HG02642 (cell line): ENCODE results near the gene RTN4.
"Not testable (repeated sequence)": the region's sequence is repeated elsewhere in the genome, so short reads cannot be mapped to it uniquely, and the experiment has no call there.

Experiments used
- ATAC-seq: cut with Tn5 transposase; IDR thresholded peaks from one replicate; pipeline ENCODE4 v1.9.1; 2021; ENCODE audit warnings: mild to moderate bottlenecking; ENCODE audit not compliant: unreplicated experiment, poor library complexity

Gene RTN4, protein sequence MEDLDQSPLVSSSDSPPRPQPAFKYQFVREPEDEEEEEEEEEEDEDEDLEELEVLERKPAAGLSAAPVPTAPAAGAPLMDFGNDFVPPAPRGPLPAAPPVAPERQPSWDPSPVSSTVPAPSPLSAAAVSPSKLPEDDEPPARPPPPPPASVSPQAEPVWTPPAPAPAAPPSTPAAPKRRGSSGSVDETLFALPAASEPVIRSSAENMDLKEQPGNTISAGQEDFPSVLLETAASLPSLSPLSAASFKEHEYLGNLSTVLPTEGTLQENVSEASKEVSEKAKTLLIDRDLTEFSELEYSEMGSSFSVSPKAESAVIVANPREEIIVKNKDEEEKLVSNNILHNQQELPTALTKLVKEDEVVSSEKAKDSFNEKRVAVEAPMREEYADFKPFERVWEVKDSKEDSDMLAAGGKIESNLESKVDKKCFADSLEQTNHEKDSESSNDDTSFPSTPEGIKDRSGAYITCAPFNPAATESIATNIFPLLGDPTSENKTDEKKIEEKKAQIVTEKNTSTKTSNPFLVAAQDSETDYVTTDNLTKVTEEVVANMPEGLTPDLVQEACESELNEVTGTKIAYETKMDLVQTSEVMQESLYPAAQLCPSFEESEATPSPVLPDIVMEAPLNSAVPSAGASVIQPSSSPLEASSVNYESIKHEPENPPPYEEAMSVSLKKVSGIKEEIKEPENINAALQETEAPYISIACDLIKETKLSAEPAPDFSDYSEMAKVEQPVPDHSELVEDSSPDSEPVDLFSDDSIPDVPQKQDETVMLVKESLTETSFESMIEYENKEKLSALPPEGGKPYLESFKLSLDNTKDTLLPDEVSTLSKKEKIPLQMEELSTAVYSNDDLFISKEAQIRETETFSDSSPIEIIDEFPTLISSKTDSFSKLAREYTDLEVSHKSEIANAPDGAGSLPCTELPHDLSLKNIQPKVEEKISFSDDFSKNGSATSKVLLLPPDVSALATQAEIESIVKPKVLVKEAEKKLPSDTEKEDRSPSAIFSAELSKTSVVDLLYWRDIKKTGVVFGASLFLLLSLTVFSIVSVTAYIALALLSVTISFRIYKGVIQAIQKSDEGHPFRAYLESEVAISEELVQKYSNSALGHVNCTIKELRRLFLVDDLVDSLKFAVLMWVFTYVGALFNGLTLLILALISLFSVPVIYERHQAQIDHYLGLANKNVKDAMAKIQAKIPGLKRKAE

DNA sequence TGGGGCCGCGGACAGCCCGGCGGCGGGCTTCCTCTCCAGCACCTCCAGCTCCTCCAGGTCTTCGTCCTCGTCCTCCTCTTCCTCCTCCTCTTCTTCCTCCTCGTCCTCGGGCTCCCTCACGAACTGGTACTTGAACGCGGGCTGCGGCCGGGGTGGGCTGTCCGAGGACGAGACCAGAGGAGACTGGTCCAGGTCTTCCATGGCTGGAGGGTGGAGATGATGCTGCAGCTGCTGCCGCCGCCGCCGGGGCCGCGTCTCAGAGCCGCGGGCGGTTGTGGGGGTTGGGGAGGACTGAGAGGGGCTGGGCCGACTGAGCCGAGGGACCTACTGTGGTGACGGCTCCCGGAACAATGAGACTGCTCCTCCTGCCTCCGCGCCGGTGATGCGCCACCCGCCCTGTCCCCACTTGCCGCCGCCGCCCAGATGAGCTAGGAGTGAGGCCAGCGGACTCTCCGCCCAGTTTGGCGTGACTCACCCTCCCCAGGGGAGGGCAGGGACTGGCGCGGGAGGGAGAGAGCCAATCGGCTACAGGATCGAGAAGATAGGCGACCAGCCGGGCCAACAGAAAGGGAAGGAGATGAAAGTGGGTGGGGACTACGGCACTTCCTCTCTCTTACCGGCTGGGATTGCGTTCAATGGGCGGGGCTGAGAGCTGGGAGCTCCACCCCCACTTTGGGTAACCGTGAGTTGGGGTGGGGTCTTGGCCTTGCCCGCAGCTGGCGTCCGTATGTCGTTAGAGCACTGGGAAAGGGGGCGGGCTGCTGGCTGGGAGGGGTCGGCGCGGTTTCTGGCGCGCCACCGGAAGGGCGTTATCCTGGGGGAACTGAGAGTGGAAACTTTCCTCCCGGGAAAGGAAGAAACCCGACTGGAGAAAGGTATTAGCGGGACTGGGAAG lies at the start of gene RTN4:
Gene RTN4 (minus strand): TSS at position 352 of the 895 bp plus-strand sequence. CDS start 151 bp downstream, at position 201.
- peak; percentile 90 for ATAC-seq

DNA sequence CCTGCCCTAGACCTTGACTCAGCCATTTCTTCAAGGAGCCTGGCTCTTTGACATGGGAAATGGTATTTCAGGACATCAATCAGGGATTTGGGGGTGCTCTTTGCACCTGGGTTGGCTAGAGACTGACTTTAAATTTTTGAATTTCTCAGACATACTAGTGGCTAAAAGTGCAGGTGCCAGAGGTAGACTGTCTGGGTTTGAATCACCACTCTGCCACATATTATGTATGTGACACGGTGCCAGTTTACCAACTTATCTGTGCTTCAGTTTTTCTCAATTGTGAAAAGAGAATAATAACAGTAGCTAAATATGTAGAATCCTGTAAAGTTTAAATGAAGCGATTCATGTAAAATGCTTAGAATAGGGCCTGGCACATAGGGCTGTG lies 49.2 kb upstream of the RTN4 start:
- ATAC-seq = no peak

DNA sequence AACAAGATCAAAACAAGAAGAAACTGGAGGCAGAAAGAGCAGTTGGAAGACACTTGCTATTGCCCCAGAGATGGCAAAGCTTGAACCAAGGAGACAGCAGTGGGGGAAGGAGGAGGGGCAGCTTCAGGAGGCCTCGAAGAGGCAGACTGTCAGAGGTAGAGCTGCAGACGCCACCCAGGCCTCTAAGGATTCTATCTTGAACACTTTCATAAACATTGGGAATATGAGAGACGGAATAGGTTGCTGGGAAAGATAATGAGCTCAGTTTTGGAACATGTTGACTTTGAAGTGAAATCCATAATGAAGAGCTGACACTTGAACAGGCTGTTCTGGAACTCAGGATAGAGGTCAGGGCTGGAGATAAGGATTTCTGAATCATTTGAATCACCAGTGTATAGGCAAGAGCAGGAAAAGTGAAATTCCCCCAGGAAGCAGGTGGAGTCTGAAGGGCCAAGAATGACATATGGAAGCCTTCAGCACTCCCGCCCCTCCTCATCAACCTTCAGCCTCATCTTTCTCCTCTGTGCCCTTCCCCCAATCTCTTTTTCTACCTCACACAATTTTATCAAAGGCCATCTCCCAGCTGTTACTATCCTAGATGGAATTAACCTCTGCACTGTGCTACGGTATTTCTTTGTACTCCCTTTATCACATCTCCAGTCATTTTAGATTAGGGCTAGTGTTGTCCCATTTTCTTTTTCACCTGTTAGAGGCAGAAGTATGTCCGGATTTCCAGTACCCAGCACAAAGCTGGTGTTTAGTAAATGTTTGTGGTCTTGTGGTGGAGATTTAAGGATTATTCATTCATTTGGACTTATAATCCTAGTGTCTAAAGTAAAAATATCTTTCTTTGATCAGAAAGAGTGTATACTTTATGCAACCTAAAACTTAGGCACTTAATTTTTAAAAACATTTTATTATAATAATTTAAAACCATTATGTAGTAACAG lies 47.5 kb upstream of the RTN4 start:
- ATAC-seq = no peak

DNA sequence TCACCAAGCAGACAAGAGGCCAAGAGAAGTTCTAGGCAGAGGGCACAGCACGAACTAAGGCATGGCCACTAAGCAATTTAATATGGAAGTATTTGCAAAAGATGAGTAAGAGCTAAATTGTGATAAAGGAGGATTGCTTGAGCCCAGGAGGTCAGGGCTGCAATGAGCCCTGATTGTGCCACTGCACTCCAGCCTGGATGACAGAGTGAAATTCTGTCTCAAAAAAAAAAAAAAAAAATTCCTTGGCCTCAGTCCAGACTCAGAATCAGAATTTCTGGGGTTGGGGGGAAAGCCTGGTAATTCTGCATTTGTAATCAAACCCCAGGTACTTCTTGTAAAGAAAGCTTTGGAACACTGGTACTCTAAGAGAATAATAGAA lies 46.8 kb upstream of the RTN4 start:
- ATAC-seq = no peak

DNA sequence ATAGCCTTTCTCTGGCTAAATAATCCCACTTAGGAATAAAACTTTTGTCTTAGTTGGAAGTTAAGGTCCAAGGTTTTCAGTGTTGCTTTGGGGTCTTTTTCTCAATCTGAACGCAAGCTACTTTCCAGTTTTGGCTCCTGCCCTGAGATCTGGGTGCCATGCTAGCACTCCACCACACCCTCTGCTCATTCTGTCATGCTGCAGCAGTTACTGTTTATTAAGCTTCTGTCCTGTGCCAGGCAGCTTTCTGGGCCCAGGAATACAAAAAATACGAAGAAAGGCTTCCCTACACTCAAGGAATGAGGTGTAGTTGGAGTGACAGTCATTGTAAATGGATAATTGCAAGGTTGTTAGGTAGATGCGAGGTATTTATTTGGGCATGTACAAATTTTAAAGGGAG lies 46.3 kb upstream of the RTN4 start:
- ATAC-seq = no peak

DNA sequence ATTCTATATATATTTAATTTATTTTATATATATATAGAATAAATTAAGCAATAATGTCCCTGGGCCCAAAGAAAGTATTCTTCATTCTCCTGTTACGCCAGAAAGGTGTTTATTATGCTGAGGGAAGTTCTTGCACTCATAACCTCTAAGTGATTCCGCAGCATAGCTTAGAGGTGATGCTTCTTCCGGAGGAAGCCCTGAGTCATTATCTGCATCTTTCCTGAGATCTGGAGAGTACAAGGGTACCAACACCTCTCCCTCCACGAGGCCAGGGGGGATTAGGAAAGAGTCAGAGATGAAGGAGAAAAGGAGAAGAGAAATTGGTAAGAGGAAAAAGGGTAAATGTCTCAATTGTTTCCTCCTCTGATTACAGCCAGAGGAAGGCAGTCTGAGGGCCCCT lies 43.1 kb upstream of the RTN4 start:
- no peak for ATAC-seq

DNA sequence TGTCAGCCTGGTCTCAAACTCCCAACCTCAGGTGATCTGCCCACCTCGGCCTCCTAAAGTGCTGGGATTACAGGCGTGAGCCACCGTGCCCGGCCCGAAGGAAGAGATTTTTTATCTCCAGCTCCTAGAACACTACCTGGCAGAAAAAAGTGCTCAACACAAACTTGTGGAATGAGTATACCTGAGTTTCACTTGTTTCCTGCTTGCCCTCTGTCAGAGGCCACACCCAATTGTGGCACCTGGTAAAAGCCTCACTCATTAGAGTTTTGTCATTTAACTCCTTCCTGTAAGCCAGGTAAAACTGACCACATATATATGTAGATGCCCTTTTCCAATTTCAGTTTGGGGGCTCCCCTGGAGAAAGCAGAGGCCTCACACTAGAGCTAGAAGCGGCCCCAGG lies 42.2 kb upstream of the RTN4 start:
- no peak for ATAC-seq

DNA sequence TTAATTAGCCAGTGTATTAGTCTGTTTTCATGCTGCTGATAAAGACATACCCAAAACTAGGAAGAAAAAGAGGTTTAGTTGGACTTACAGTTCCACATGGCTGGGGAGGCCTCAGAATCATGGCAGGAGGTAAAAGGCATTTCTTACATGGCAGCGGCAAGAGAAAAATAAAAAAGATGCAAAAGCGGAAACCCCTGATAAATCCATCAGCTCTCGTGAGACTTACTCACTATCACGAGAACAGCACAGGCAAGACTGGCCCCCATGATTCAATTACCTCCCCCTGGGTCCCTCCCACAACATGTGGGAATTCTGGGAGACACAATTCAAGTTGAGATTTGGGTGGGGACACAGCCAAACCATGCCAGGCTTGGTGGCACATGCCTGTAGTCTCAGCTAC lies 41.4 kb upstream of the RTN4 start:
- ATAC-seq = not testable (repeated sequence)

DNA sequence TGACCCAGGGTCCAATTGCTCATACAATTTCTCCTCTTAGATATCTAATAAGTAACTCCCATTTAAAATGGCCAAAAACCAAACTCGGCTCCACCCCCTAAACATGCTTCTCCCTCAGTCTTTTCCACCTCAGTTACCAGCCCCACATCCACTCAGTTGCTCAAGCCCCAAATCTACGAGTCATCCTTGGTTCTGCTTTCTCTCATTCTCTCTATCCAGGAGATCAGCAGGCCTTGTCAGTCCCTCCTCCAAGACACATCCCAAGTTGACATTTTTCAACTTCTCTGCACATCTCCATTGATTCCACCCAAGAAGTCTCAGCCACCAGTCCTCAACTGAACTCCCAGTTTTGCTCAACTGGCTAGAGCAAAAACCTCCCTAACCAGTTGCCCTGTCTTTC lies 40.5 kb upstream of the RTN4 start:
- no peak for ATAC-seq

DNA sequence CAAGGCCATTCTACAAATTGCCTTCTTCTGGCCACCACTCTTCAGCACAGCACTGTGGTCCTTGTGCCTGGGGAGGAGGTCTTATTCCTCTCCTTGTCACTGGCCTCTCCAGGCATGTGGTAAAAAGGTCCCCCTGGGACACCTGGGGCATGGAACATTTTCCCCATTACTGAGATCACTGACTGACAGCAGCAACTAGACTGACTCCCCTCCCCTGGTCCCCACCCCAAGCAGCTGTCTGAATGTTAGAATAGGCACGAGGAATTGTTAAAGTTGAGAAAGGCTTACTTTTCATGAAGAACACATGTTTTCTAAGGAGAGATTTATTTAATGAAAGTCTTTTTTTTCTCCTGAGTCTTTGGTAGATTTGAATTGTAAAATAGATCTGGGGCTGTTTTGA lies 39.5 kb upstream of the RTN4 start:
- ATAC-seq = no peak

DNA sequence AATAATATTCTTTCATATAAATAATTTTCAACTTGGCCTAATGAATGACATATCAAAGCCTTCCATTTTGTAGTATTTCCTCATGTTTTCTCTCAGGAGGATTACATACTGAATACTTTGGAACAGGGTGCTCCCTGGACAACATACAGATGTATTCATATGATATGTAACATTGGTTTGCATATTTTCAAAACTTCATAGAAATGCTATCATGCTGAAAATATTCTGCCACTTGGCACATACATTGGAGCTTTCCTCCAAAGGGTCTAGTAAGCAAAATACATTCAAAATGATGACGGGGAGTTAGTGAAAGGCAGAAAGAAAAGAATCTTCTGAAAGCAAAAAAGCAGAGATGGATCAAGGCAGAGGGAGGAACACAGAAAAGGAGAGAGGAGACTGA lies 38.1 kb upstream of the RTN4 start:
- no peak for ATAC-seq

DNA sequence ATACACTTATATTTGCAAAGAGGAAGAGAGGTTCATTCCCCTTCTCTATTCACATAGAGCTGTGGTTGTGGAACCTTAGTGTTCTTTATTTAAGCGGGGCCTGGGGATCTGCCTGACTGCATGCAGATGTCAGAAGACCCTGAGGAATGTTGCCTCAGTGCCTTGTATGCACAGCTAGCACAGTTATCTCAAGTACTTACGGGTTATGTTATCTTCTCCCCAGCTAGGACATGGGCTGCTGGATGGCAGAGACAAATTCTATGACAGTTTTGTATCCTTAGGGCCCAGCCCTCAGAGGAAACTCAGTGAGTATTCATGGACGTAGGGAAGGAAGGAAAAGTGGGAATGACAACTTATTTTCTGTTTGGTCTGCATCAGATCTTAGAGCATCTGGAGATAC lies 37.7 kb upstream of the RTN4 start:
- ATAC-seq = no peak

DNA sequence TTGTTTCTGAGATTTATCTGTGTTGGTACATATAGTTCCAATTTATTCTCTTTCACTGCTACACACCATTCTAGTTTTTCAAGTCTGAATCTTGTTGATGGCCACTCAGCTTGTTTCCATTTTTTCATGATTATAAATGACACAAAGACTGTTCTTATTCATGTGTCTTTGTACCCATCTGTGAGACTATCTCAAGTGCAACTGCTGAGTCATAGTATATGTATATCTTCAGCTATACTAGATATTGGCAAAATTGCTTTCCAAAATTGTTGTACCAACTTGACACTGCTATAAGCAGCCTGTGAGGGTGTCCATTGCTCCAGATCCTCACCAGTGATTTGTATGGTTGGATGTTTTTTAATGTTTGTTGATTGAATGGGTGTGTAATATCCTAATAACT lies 37.2 kb upstream of the RTN4 start:
- no peak for ATAC-seq

DNA sequence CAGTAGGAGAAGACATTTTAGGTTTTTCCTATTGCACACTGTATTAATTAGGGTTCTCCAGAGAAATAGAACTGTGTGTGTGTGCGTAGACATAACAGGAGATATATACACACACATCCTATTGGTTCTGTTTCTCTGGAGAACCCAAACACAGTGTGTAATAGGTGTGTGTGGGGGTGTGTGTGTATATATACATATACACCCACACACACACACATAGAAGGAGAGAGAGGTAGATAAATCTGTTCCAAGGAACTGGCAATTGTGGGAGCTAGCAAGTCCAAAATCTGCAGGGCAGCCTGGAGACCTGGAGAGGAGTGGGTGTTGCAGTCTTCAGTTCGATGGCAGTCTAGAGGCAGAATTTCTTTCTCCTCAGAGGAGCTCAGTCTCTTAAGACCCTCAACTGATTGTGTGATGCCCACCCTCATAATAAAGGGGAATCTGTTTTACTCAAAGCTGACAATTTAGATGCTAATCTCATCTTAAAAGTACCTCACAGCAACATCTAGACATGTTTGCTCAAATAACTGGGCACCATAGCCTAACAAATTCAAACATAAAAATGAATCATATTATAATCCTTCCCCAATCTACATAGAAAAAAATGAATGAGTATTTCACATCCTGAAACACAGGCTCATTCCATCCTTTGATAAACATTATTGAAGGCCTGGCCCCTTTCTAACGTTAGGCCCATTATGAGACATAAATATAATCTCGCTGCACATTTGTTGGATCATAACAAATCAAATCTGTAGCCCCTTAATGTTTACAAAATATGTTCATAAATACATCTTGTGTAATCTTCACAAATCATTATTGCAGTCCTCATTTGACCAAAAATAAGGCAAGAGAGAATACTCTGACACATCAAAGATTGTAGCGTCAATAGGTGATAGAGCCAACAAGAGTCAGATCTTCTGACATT lies 35.1 kb upstream of the RTN4 start:
- no peak for ATAC-seq

DNA sequence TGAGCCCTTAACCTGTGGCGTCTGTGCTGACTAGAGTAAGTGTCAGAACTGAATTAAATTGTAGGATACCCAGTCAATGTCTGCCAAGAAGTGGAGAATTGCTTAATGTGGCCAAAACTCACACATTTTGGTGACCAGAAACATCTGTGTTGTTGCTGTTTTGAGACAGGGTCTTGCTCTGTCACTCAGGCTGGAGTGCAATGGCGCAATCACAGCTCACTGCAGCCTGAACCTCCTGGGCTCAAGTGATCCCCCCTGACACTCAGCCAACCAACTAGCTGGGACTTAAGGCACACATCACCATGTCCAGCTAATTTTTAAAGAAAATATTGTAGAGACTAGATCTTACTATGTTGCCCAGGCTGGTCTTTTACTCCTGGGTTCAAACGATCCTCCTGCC lies 34.4 kb upstream of the RTN4 start:
- ATAC-seq = no peak

DNA sequence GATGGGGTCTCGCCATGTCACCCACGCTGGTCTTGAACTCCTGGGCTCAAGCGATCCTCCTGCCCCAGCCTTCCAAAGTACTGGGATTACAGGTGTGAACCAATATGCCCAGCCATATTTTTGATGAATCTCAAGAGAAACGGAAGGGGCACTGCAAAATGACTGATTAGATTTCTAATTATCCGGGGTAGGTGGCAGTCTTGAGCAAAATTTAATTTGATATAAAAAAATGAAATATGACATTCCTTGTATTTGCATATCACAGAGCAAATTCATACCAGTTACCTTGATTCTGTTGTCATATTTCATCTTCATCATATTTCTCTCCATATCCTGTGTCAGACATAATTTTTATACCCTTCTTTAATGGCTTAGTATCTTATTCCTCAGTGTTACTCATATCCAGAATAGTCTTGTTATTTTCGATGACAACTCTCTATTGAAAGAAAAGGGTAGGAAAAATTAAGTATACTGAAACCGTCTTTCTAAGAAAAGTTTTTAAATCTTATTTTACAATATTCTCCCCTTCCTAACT lies 30.0 kb upstream of the RTN4 start:
- no peak for ATAC-seq

DNA sequence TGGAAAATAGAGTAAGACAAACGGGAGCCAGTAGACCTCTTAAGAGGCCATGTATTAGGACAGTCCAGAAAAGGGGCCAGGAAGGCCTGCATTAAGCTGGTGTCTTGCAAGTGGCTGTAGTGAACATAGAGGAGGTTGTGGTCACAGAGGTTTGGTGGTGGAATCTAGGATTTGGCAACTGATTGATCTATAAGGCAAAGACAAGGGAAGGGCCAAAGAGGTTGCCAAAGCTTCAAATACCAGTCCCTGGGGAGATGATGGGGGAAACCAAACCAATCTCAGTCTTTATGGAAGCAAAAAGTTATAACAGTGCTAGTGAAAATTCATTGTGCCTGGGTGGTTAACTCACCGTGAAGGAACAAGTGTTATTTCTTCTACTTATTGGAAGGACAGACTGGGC lies 28.7 kb upstream of the RTN4 start:
- ATAC-seq = no peak

DNA sequence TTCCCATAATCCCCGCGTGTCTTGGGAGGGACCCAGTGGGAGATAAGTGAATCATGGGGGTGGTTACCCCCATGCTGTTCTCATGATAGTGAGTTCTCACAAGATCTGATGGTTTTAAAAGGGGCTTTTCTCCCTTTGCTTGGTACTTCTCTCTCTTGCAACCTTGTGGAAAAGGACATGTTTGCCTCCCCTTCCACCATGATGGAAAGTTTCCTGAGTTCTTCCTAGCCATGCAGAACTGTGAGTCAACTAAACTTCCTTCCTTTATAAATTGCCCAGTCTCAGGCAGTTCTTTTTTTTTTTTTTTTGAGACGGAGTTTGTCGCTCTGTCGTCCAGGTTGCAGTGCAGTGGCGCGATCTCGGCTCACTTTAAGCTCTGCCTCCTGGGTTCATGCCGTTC lies 26.5 kb upstream of the RTN4 start:
- ATAC-seq = no peak
